Stimulated activated CD4-positive, alpha-beta T cell treated with anti-CD3 and anti-CD28 coated beads, Interleukin-15, amount 100 ng/mL, for 1 hour (primary cell): ENCODE data around the gene USP15.

Experiments used
- DNase-seq, 2 donors: peaks; one replicate each; pipeline ENCODE4 v3.0.0-alpha.2; 2020; ENCODE audit warnings: low read depth in 1 of 2, low spot score in 1 of 2

USP15 gene

DNA sequence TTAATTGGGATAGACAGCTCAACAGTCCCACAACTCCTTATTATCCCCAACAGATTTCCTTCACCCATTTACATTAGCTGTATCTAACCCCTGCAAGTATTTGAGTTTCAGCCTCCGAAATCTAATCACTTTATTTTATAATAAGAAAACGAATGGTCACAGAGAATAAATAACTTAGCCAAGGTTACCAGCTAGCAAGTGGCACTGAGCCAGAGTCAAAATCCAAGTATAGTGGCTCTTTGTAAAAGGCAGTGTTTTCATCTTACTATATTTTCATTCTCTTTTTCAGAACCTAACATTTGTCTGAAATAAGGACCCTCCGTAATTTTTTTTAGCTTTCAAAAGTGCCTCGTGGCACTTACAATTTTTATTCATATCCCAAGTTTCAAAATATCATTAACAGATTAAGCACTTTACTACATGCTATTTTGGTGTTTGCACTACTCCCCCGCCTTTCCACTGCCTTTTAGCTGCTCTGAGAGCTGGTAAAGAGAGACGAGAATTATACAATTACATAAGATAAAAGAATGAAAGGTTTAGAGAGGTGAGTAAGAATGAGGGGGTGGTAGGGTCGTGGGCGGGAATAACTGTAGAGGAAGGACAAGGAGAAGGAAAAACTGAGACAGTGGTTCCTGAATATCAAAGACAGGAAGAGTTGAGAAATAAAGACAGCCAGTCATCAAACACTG lies 3.7 kb upstream of the USP15 start:
- peak in 1 of 2 donors; percentile 49 for DNase-seq

DNA sequence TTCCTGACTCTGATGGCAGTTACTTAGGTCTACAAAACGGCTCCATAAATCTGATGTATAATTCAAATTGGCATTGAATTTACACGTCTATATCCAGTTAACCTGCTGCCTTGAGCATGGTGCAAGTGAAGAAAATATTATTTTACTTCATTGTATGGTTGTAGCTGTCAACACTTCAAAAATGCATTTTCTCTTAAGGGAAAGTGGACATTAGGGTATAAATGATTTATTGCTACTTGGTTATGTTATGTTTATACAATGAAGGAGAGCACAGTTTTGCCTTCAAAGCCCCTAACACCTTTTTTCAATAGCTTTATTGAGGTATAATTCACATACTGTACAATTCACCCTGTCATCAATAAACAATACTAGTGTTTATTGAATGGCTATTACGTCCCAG lies 2.0 kb upstream of the USP15 start:
- DNase-seq: no peak

DNA sequence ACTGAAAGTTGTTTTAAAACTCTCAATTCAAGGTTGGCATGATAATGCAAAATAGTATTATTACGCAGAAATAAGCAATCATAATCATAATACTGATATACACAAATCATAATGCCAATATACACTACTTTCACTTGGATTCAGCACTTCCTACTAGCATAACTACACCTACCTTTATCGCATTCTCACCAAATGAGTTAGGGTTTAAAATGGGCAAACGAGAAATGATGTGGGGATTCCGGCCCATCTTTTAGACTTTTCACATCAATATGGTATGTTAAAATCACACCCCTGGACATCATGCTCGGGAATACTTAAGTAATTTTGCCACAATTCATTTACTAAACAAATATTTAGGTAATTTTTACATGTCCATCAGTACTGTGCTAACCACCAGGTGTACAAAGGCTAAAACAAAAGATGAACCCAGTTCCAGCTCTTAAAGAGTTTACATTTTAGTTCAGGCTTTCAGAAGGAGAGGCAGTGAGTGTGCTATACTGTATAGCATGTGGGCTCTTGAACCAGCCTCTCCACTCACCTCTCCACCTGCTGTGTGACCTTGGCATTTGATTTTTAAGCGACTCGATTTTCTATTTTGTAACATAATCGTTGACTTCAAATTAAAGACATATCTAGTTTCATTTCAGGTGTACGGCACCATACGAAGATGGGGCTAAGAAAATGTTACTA lies 1.1 kb upstream of the USP15 start:
- DNase-seq: no peak

DNA sequence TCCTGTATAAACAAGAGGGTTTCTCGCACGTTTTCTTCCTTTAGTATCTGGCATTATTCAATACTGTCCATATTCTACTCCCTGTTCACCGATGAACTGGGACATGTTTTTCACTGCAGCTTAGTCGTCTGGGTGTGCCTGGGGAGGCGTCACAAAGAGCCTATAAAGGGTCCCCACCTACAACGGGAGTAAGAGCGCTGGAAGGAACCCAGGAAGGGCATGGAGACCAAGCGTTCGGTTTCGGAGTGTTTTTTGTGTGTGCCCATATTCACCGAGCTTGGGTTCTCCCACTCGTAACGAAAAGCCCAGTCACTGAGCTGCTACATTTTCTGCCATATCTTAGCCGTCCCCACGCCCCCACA lies 592 bp upstream of the USP15 start:
- no peak for DNase-seq

DNA sequence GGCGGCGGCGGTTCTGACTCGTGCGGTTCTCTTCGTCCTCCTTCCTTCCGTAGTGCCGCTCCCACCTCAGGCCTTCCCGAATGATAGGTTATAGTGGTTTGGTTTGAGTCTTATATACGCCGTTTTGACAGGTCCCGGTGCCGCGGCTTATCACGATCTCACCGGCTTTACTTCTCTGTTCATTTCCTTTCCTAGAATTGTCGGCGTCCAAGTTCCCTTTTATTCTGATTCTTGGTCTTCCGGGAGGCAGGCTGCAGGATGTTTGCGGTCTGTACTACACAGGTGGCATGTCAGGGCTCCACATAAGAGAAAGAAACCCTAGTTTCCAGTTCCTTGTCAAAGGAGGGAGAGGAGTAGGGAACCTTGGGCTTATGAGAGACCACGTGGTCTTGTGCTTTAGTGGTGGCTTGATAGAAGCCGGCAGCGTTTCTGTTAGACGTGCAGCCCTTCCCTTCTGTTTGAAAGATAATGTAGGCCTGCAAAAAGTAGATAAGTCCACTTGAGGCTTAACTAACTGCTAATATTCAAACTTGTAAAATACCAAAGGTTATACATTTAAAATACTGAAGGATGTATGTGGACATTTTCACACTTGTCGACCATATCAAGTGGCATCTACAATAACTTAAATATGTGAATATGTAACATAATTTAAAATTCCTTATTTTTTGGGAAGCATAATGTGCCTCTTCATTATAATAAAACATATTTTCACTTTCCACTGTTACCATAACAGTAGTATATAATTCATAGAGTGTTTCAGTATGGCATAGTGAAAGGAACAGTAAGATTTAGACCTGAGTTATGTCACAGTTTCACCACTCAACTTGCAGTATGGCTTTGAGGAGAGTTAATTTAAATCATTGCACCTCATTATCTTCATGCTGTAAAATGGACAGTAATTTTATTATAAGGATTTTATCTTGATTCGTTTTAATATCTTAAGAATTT lies 804 bp downstream of the USP15 start:
- DNase-seq: peak in 1 of 2 donors; percentile 49

DNA sequence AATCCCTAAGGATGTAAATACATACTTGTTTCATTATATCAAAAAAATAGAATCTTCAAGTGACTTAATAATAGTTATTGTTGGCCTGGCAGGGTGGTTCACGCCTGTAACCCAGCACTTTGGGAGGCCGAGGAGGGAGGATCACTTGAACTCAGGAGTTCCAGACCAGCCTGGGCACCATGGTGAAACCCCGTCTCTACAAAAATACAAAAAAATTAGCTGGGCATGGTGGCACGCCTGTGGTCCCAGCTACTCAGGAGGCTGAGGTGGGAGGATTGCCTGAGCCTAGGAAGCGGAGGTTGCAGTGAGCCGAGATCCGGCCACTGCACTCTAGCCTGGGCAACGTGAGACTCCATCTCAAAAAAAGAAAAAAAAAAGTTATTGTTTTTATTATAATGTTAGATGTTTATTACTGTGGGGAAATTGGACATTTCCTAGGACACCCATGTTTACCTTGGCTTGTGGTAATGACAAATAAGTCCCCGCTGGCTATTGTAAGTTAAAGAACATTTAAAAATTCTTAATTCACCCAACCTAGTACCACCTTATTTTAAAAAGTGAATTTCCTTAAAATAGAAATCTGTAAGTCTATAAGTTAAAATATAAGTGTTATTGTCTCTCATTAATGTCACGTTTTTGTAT lies 1.8 kb downstream of the USP15 start:
- DNase-seq: no peak

DNA sequence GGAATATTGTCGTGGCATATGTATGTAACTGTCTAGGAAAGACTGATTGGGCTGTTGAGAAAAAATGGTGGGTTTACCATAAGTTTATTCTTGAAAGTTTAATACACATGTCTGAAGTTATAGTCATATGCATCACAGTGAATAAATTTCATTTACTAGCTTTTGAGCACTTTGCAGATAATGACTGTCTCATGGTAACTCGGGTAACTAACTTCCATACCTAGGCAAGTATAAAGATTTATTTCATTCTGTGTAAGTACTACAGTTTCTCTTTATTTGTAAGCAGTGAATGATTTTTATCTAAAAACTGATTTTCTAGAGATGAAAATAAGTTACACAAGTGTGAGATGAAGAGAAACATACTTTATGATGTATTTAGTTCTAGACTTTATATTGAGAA lies 3.0 kb downstream of the USP15 start:
- DNase-seq: no peak

DNA sequence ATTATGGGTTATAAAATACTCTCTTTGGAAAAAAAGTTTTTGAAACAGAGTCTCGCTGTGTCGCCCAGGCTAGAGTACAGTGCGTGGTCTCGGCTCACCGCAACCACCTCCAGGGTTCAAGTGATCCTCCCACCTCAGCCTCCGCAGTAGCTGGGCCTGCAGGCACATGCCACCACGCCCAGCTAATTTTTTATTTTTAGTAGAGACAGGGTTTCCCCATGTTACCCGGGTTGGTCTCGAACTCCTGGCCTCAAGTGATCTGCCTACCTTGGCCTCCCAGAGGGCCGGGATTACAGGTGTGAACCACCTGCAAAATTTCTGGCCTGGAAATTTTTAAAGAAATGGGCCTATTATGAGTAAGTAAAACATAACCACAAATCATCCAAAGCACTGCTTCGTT lies 3.8 kb downstream of the USP15 start:
- DNase-seq: no peak

DNA sequence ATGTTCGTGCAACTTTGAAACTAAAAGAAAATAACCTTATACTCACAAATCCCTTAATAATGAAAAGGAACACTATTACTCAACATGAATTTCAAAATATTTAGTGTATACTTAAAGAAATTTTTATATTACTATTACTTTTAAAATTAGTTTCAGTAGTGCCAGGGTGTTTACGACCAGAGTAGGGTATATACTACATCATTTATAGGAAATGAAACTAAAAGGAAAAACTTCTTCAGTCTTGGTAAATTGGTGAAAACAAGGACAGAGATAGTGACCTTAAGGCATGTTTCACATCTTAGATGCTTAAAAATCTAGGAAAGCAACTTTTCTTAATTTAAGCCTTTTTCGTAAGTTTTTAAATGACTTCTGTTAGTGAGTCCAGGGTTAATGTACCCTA lies 4.5 kb downstream of the USP15 start:
- no peak for DNase-seq

DNA sequence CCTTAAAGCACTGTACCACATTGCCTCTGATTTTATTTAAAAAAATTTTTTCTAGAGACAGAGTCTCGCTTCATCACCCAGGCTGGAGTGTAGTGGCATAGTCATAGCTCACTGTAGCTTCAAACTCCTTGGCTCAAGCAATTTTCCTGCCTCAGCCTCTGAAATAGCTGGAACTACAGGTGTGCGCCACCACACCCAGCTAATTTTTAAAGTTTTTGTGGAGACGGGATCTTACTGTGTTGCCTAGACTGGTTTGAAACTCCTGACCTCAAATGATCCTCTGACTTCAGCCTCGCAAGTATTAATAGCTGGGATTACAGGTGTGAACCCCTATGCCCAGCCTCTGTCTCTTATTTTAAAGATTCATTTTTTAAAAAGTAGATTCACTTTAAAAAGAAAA lies 5.3 kb downstream of the USP15 start:
- DNase-seq: no peak

DNA sequence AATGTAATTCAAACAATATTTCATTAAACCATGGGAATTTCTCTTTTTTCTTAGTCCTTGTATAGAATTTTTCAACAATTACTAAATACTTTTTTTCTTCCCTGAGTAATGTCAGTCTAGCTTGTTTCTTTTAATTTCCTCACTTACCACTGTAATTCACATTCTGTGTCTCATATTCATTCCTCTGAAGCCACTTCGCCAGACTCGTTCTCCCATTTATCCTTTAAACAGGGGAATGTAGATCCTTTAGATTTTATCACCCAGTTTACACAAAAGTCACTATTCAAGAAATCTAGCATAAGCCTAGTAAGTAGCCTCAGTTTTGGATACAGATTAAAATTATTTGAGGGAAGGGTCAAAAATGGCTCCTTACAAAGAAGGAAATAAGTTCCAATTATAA lies 6.8 kb downstream of the USP15 start:
- no peak for DNase-seq

DNA sequence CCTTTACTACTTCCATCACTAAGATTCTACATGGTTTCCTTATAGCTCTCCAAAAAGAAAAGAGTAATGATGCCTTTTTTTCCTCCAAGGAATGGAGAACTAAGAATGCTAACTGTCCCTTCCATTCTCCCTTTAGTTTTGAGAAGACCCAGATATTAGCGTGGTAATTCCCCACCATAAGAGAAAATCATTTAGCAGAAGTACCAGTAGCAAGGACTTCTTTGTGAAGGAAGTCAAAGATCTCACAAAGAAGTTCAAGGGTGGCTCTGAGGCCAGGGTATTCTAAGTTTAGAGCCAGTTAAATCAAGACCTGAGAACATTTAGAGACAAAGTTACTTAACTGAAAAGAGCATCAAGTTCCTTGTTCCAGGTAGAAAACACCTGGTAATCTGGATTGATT lies 7.3 kb downstream of the USP15 start:
- DNase-seq: no peak

DNA sequence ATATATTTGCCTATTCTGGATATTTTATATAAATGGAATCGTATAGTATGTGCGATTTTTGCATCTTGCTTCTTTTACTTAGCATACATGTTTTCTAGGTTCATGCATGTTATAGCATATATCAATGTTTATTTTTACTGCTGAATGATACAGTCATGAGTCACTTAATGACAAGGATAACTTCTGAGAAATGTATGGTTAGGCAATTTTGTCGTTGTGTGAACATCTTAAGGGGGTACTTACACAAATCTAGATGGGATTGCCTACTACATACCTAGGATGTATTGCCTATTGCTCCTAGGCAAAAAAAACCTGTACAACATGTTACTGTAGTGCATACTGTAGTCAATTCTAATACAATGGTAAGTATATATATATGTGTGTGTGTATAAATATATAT lies 8.8 kb downstream of the USP15 start:
- DNase-seq: no peak

DNA sequence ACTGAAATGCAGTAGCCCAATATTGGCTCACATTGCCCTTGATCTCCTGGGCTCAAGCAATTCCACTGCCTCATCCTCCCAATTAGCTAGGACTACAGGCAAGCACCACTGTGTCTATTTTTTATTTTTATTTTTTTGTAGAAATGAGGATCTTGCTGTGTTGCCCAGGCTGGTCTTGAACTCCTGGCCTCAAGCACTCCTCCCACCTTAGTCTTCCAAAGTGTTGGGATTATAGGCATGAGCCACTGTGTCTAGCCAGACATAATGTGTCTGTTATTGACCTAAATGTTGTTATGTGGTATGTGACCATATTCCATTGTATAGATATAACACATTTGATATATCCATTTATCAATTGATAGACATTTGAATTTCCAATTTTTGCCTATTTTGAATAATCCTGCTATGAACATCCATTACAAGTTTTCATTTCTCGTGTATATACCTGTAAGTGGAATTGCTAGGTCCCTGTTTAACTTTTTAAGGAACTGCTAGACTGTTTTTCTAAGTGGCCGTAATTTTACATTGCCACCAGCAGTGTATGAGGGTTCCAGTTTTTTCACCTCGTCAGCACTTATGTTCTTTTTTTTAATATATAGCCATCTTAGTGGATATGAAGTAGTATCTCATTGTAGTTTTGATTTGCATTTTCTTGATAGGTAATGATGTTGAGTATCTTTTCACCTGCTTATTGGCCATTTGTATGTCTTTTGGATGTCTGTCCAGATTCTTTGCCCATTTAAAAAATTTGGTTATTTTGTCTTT lies 9.4 kb downstream of the USP15 start:
- DNase-seq: no peak

DNA sequence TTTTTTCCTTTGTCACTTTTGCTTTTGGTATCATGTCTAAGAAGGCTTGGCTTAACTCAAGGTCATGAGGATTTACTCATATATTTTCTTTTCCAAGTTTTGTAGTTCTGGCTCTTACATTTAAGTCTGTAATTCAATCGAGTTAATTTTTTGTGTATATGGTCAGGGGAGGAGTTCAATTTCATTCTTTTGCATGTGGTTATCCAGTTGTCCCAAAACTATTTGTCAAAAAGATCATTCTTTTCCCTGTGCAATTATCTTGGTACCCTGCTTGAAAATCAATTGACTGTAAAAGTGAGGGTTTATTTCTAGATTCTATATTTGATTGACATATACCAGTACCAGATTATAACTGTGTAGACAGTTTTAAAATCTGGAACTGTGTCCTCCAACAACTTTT lies 10.2 kb downstream of the USP15 start:
- DNase-seq: no peak

DNA sequence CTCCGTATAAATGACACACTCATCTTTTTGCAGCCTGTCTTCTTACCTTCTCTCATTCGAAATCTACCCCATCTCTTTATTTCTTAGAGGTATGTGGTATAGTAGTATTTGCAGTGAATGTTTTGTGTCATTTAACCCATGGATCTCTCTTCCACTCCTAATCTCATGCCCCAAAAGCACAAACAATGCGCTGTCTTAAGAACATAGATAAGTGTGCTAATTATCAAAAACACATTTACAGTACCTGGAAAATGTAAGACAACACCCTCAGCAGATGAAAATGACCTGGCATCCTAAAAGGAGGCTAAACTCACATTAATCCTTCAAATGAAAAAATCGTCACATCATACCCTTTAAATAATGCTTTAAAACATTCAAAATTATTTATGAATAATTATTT lies 10.7 kb downstream of the USP15 start:
- no peak for DNase-seq

DNA sequence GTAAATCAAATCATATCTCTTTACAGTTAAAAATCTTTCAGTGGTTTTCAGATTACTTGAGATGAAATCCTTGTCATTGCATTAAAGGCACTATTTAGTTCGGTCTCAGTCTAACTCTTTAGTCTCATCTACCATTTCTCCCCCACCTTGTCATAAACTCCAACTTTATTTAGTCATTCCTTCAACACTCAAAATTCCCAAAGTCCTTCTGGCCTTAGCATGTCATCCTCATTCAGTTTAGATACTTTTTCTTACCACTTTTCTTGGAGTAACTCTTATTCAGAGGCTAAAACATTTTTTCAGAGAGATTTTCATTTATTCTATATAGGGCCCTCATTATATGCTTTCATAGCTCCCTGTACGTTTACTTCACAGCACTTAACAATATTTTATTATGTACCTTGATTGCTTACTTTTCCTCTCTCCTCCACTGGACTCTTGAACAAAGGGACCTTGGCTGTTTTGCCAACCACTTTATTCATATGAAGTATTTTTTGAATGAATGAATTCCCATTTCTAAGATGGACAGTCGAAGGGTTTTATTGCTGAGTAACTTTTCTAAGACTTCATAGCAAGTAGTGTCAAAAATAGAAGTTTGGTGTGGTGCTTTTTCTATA lies 12.8 kb downstream of the USP15 start:
- DNase-seq: no peak

DNA sequence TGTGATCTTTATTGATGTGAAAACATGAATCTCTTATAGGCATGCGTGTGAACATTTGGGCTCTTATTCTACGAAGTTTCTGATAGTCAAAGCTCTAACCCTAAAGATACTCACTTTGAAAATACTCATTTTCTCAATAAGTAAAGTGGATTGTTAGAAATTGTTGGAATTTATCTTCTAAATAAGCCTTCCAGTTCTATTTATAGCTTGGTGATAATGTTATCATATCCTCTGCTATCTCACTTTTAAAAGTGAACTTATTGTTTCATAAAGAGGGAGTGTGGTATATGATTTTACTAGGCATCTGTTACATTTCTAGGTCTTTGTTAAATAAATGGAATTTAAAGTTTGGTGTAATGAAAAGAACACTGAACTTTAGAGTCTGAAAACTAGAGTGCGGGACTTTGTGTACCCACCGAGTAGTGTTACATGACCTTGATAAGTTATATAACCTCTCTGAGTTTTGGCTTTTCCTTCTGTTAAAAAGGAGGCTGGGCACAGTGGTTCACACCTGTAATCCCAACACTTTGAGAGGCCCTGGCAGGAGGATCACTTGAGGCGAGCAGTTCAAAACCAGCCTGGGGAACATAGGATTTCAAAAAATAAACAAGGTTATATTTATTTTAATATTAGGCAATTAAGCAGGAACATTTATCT lies 13.6 kb downstream of the USP15 start:
- no peak for DNase-seq

DNA sequence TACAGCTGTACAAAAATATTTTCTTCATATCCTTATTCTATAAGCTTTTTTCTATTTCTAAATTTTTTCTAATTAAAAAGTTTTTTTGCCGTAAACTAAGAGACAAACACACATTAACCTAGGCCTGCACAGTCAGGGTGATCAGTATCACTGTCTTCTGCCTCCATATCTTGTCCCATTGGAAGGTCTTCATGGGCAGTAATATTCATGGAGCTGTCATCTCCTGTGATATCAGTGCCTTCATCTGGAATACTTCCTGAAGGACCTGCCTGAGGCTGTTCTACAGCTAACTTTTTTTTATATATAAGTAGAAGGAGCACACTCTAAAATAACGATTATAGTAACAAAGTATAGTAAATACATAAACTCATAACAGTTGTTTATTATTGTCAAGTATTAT lies 17.8 kb downstream of the USP15 start:
- no peak for DNase-seq

DNA sequence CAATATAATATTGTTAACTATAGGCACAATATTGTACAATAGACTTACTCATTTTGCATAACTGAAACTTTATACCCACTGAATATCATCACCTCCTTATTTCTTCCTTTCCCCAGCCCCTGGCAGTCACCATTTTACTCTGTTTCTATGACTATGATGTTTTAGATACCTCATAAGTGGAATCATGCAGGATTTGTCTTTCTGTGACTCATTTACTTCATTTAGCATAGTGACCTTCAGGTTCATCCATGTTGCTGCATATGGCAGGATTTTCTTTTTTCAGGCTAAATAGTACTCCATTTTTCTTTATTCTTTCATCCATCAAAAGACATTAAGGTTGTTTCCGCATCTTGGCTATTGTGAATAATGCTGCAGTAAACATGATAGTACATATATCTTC lies 18.9 kb downstream of the USP15 start:
- no peak for DNase-seq
